Esophagus squamous epithelium (tissue), 5 donors: ENCODE results near the gene ABCA6. TPM values are rescaled to one million over a fixed set of nuclear protein-coding genes. Genes with fewer than 3 reads are reported as not detected.

Experiments used
- DNase-seq: peaks from one replicate; lab custom pipeline; 2025; lab: John Stamatoyannopoulos, UW
- H3K27ac ChIP-seq, 4 donors: fragments of 200-600 bp; sonication (generic); one replicate each; pipeline ENCODE4 v1.5.1; 2016 to 2019; ENCODE audit warnings: mild to moderate bottlenecking in 1 of 4
- H3K27me3 ChIP-seq, 4 donors: fragments of 200-600 bp; sonication (generic); 1 replicate in 3 of 4; 2 replicates in 1 of 4; pipeline versions ENCODE4 v1.5.1 to v1.6.0; 2017 to 2021; ENCODE audit warnings: antibody characterized with exemption in 1 of 4
- H3K36me3 ChIP-seq, 3 donors: fragments of 200-600 bp; sonication (generic); one replicate each; pipeline ENCODE4 v1.5.1; 2016 to 2019
- H3K4me1 ChIP-seq, 3 donors: fragments of 200-600 bp; sonication (generic); one replicate each; pipeline ENCODE4 v1.5.1; 2017 to 2019
- H3K4me3 ChIP-seq, 4 donors: fragments of 200-600 bp; sonication (generic); 1 replicate in 3 of 4; 2 replicates in 1 of 4; pipeline ENCODE4 v1.5.1; 2016 to 2019; ENCODE audit warnings: mild to moderate bottlenecking in 2 of 4, moderate library complexity in 1 of 4
- H3K9me3 ChIP-seq, 3 donors: fragments of 200-600 bp; sonication (generic); one replicate each; pipeline ENCODE4 v1.5.1; 2016 to 2019
- POLR2A ChIP-seq, 4 donors: fragments of 450-650 bp; IDR thresholded peaks; one replicate each; pipeline ENCODE4 v1.6.1; 2017; ENCODE audit warnings: antibody characterized with exemption in 4 of 4, mild to moderate bottlenecking in 4 of 4, moderate library complexity in 3 of 4
- WGBS, 2 donors: methylation state at CpG; one replicate each; pipeline ENCODE4 v1.1.5; 2018; 5-methylcytosine and 5-hydroxymethylcytosine counted together
- intact Hi-C: fragments of 100-400 bp; cut with DNase I; formaldehyde crosslinking; loops from one replicate; pipeline ENCODE4 v1.15.0; 2022
- total RNA-seq, 4 donors: library from RNA; depleted of rRNA; stranded (reverse); fragments of >200 nt; gene quantifications; one replicate each; pipeline ENCODE4 v1.1.0, GENCODE V29; 2016
- TF ChIP-seq, protein P1 (sequence below), 6 experiments: fragments of 450-650 bp in 4 of 6; fragments of 200-600 bp in 2 of 6; sonication (generic) in 2 of 6; IDR thresholded peaks; one replicate each; pipeline ENCODE4 v1.5.1; 2016 to 2019; ENCODE audit warnings: antibody characterized with exemption in 6 of 6, mild to moderate bottlenecking in 4 of 6, moderate library complexity in 4 of 6
- donor health status: DM: yes; HTN: yes; CAD: no.

ABCA6 gene, protein sequence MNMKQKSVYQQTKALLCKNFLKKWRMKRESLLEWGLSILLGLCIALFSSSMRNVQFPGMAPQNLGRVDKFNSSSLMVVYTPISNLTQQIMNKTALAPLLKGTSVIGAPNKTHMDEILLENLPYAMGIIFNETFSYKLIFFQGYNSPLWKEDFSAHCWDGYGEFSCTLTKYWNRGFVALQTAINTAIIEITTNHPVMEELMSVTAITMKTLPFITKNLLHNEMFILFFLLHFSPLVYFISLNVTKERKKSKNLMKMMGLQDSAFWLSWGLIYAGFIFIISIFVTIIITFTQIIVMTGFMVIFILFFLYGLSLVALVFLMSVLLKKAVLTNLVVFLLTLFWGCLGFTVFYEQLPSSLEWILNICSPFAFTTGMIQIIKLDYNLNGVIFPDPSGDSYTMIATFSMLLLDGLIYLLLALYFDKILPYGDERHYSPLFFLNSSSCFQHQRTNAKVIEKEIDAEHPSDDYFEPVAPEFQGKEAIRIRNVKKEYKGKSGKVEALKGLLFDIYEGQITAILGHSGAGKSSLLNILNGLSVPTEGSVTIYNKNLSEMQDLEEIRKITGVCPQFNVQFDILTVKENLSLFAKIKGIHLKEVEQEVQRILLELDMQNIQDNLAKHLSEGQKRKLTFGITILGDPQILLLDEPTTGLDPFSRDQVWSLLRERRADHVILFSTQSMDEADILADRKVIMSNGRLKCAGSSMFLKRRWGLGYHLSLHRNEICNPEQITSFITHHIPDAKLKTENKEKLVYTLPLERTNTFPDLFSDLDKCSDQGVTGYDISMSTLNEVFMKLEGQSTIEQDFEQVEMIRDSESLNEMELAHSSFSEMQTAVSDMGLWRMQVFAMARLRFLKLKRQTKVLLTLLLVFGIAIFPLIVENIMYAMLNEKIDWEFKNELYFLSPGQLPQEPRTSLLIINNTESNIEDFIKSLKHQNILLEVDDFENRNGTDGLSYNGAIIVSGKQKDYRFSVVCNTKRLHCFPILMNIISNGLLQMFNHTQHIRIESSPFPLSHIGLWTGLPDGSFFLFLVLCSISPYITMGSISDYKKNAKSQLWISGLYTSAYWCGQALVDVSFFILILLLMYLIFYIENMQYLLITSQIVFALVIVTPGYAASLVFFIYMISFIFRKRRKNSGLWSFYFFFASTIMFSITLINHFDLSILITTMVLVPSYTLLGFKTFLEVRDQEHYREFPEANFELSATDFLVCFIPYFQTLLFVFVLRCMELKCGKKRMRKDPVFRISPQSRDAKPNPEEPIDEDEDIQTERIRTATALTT (N-terminal part only)
- 10 to 100 TPM in 2 of 4 donors, 1 to 10 TPM in 2; 4.2 to 52.1 (median 8.9) TPM for total RNA-seq

DNA sequence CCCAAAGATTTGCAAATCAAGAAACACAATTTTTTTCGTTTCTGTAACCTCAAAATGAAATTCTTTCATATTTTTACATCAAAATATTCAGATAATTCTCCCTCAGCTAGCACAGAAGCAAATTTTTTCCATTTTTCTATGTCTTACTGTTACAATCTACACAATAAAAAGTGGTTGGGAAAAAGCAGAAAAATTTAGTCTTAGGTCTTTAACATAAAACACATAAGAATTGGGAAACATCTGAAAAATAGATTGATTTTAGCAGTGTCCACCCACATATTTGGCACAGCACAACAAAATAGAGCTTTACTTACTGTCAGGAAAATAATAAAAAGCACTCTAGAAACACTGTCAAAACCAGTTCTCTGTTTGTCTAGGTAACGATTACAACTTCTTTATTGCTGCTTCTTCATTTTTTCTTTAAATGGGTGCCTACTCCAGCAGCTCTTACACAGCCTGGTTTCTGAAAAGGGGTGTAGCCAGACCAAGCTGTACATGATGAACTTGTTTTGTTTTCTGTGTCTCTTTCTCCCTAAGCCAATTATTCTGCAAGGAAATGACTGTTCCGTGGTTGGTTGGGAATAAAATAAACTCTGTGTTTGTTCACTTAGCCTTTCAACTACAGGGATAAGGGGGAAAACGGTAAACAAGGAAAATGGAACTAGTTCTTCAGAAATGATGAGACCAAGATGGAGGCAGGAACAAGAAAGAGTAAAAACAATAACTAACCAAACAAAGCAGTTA is at the start of gene ABCA6:
TSS of gene ABCA6 (minus strand) at position 465 of the 744 bp plus-strand sequence. CDS start 1,192 bp downstream, outside the sequence.
- 24 to 43% methylated on average over 4 of the region's 4 CpGs for WGBS, 2 donors
- no peak for DNase-seq

DNA sequence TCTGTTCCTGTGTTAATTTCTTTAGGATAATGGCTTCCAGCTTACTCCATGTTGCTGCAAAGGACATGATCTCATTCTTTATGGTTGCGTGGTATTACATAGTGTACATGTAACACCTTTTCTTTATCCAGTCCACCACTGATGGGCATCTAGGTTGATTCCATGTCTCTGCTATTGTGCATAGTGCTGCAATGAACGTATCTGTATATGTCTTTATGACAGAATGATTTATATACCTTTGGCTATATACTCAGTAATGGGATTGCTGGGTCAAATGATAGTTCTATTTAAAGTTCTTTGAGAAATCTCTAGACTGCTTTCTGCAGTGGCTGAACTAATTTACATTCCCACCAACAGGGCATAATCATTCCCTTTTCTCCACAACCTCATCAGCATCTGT is 47.1 kb upstream of the ABCA6 start:
- Histone ChIP-seq H3K27ac (no peak overlapping the region), H3K4me1 (no peaks in the 10 kb centered on the region), H3K36me3 (peaks cover 0 to 13% (median 0%) of the 10 kb centered on the region in 3 donors), H3K9me3 (no peaks in the 10 kb centered on the region), H3K27me3 (no peaks in the 10 kb centered on the region), H3K4me3 (no peak overlapping the region)
- 88 to 92% methylated on average over 2 of the region's 2 CpGs for WGBS, 2 donors
- DNase-seq: no peak
- intact Hi-C loops: no loop called here
- TF ChIP-seq, protein P1, sequence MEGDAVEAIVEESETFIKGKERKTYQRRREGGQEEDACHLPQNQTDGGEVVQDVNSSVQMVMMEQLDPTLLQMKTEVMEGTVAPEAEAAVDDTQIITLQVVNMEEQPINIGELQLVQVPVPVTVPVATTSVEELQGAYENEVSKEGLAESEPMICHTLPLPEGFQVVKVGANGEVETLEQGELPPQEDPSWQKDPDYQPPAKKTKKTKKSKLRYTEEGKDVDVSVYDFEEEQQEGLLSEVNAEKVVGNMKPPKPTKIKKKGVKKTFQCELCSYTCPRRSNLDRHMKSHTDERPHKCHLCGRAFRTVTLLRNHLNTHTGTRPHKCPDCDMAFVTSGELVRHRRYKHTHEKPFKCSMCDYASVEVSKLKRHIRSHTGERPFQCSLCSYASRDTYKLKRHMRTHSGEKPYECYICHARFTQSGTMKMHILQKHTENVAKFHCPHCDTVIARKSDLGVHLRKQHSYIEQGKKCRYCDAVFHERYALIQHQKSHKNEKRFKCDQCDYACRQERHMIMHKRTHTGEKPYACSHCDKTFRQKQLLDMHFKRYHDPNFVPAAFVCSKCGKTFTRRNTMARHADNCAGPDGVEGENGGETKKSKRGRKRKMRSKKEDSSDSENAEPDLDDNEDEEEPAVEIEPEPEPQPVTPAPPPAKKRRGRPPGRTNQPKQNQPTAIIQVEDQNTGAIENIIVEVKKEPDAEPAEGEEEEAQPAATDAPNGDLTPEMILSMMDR (IDR thresholded peaks at IDR 0.05): no peak
- no peak for TF ChIP-seq POLR2A (IDR thresholded peaks at IDR 0.05)

More for the DNA sequence above, at the start of gene ABCA6:
- peak within 1 kb of the TSS in 3 of 4 donors; percentile 24 to 58 (median 36) for H3K4me3 ChIP-seq
- no peak for TF ChIP-seq POLR2A (IDR thresholded peaks at IDR 0.05)
- TF ChIP-seq, protein P1 (IDR thresholded peaks at IDR 0.05): no peak
- H3K9me3 ChIP-seq: no peaks in the 10 kb centered on the region
- intact Hi-C loops: no loop called here
- H3K27ac ChIP-seq: peak within 1 kb of the TSS in 3 of 4 donors; percentile 52 to 69 (median 63)
- H3K27me3 ChIP-seq: no peaks in the 10 kb centered on the region
- peaks cover 0 to 12% (median 5%) of the 10 kb centered on the region in 3 donors for H3K4me1 ChIP-seq
- peaks cover 0 to 14% (median 0%) of the 10 kb centered on the region in 3 donors for H3K36me3 ChIP-seq

DNA sequence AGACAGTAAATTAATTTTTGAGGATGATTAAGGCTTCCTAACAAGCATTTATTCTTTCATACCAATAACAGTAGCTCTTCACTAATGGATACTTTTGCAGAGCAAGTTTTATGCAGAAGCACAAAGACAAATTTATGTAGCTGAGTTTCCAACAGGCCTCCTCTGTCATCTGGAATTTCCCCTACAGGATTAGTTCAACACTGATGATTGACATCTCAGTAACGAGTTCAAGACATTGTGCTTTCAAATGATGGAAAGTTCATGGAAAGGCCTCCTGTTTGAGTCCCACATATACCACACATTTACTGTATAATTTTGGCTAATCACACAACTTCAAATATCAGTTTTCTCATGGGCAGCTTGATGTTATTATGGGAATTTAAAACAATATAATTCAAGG is 46.4 kb upstream of the ABCA6 start:
- WGBS, 2 donors: 50 to 53% methylated on average over 1 of the region's 1 CpG
- Histone ChIP-seq H3K4me3 (no peak overlapping the region), H3K27ac (no peak overlapping the region), H3K4me1 (no peaks in the 10 kb centered on the region), H3K9me3 (no peaks in the 10 kb centered on the region), H3K27me3 (no peaks in the 10 kb centered on the region), H3K36me3 (peaks cover 0 to 13% (median 0%) of the 10 kb centered on the region in 3 donors)
- intact Hi-C loops: no loop called here
- no peak for DNase-seq
- TF ChIP-seq POLR2A (IDR thresholded peaks at IDR 0.05): no peak
- TF ChIP-seq, protein P1 (IDR thresholded peaks at IDR 0.05): no peak

DNA sequence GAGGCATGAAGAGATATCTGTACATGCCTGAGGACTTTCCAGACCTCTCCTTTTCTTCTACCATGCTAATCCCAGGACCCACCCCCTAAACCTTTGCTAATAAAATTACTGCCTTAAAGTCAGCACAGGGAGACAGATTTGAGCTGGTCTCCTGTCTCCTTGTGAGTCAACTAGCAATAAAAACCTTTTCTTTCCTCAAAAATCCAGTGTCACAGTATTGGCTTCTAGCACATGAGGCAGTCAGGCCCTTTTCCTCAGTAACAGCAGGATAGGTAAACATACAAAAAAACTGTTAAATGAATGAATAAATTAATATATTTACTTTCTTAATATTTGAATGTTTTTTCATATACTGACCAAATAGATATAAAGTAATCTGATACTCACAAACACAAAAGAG is 45.6 kb upstream of the ABCA6 start:
- H3K27ac ChIP-seq: no peak overlapping the region
- TF ChIP-seq POLR2A (IDR thresholded peaks at IDR 0.05): no peak
- TF ChIP-seq, protein P1 (IDR thresholded peaks at IDR 0.05): no peak
- H3K9me3 ChIP-seq: no peaks in the 10 kb centered on the region
- H3K27me3 ChIP-seq: no peaks in the 10 kb centered on the region
- no peak overlapping the region for H3K4me3 ChIP-seq
- H3K4me1 ChIP-seq: no peaks in the 10 kb centered on the region
- H3K36me3 ChIP-seq: peaks cover 0 to 13% (median 0%) of the 10 kb centered on the region in 3 donors
- no peak for DNase-seq
- intact Hi-C loops: no loop called here
